ENCODE results near the gene CDC42EP4.
"Not testable (repeated sequence)": the region's sequence is repeated elsewhere in the genome, so short reads cannot be mapped to it uniquely, and the experiment has no call there.

The CDC42EP4 gene

GRCh38 chr17:73342541-73343167 is 30.9 kb upstream of the CDC42EP4 start:
- peak; percentile 27 for DNase-seq

- no peak for DNase-seq
Observed at GRCh38 chr17:73342050-73342522, 30.3 kb upstream of the CDC42EP4 start.

- DNase-seq: no peak
Observed at GRCh38 chr17:73341350-73342049, 29.7 kb upstream of the CDC42EP4 start.

DNA sequence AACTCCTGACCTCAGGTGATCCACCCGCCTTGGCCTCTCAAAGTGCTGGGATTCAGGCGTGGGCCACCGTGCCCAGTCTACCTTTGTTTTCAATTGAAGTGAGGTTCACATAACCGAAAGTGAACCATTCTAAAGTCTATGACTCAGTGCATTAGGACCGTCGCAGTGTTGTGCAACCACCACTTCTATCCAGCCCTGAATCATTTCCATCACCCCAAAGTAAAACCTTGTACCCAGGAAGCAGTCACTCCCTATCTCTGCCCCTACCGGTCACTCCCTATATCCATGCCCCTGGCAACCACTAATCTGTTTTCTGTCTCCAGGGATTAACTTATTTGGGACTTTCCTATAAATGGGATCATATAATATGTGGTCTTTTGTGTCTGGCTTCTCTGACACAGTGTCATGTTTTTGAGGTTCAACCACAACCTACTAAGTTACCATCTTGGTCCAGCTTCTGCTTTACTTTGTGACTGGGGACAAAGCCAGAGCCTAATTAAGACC is 28.3 kb upstream of the CDC42EP4 start:
- no peak for DNase-seq

- DNase-seq: no peak
Observed at GRCh38 chr17:73338566-73339197, 26.9 kb upstream of the CDC42EP4 start.

- no peak for DNase-seq
Observed at GRCh38 chr17:73338050-73338521, 26.3 kb upstream of the CDC42EP4 start.

GRCh38 chr17:73337330-73337710 is 25.5 kb upstream of the CDC42EP4 start:
- no peak for DNase-seq

DNA sequence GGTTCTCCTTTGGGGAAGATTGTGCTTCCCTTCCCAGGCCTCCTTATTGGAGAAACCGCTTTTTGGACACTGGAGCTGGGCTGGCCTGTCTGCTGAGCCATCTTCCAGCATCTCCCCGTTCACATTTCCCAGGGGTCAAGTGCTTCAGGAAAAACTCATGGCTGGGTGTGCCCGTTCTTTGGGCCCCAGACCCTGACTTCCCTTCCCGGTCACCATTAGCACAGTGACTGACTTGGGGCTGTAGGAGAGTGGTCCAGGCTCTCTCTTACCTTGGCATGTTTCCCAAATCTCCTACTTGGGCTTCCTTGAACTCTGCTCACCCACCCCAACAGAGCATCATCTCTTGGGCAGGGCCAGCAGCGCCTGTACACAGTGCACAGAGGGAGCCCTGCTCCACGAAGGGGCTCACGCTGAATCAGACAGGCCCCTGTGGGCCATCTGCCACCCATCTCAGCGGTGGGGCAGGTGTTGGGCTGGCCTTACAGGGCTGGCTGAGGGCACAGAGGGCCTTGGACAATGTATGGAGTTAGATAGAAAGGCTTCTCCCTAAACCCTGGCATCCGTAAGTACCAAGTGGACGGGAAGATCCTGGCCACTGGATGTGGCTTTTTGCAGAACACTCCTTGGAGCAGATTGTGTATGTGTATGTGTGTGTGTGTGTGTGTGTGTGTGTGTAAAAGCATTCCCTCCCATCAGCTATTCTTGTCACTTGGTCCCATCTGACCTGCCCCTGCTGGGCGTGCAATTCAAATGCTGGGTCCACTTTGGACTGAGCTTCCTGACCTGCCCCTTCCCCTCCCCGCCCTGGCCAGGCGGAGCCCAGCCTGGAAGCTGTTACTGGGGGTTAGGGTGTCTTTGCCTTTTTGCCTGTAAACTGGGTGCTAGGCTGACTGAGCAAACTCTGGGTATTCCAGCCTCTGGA is 24.9 kb upstream of the CDC42EP4 start:
- DNase-seq: peak; percentile 29

- no peak for DNase-seq
Observed at GRCh38 chr17:73335591-73336407, 24.0 kb upstream of the CDC42EP4 start.

DNA sequence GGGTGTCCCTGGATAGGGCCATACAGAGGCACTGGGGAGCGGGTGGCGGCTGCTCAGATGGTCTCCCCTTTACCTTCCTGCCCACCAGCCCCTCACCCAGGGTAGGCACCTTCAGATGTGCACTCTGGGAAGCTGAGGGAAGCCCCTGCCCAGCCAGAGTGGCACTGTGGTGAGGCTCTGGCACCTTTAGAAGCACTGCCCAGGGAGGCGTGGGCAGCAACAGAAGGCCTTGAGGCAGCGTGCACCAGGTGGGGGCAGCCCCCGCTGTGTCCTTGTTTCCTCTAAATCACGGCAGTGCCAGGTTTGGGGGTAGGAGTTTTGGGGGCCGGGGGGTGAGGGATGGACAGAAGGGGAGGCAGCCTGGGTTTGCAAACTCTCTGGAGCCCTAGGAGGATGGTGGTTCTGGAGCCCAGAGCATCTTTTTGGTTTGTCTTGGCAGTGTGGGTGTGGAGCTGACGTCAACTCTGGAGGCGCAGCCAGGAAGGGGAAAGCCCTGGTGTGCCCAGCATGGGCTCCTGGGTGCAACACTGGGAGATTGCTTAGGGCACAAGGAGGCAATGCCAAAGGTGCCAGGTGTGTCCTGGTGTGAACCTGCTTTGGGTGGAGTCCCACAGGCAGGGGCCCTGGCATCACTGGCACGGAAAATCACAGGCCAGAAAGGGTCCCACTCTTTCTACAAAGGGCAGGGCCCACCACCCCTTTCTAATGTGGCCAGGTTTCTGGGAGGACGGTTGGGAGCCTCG is 23.1 kb upstream of the CDC42EP4 start:
- no peak for DNase-seq

DNA sequence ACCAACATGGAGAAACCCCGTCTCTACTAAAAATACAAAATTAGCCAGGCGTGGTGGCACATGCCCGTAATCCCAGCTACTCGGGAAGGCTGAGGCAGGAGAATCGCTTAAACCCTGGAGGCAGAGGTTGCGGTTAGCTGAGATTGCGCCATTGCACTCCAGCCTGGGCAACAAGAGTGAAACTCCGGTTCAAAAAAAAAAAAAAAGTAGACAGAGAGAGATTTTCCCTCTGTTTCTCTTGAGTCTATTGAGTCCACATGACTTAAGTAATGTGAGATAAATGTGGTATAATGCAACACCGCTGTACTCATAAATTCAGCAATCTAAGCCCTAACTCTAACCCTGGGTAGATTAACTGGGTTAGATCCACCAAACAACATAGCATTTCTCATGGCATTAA is 21.6 kb upstream of the CDC42EP4 start:
- not testable (repeated sequence) for DNase-seq

DNA sequence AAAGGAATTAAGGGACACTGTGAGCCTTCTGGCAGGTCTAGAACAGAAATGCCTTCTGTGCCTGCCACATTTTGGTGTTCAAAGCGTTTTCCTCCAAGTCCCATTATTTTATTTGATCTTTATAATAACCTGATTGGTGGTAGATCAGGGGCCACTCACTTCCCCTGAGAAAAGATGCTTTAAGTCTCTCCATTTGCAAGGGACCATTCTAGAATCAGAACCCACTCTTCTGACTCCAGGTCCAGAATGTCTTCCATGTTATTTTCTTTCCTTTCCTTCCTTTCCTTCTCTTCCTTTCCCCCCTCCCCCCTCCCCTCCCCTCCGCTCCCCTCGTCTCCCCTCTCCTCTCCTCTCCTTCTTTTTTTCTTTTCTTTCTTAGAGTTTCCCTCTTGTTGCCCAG is 19.3 kb upstream of the CDC42EP4 start:
- DNase-seq: no peak

DNA sequence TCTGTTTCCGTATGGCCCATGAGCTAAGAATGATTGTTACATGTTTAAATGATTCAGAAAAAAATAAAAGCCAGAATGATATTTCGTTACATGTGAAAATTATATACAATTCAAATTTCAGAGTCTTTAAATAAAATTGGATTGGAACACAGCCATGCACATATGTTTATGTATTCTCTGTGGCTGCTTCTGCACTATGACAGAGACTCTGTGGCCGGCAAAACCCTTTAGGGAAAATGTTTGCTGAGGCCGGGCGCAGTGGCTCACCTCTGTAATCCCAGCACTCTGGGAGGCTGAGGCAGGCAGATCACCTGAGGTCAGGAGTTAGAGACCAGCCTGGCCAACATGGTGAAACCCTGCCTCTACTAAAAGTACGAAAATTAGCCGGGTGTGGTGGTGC is 15.9 kb upstream of the CDC42EP4 start:
- DNase-seq: no peak

DNA sequence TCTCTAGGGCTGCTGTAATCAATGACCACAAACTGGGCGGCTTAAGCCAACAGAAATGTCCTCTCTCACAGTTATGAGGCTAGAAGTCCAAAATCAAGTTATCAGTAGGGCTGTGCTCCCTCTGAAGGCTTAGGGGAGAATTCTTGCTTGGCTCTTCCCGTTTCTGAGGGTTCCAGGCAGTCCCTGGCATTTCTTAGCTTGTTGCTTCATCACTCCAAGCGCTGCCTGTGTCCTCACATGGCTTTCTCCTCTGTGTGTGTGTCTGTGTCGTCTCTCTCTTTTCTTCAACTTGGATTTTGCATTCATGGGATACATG is 13.7 kb upstream of the CDC42EP4 start:
- no peak for DNase-seq

- no peak for DNase-seq
Observed at GRCh38 chr17:73324711-73325526, 13.1 kb upstream of the CDC42EP4 start.

- DNase-seq: no peak
Observed at GRCh38 chr17:73324160-73324475, 12.3 kb upstream of the CDC42EP4 start.

DNA sequence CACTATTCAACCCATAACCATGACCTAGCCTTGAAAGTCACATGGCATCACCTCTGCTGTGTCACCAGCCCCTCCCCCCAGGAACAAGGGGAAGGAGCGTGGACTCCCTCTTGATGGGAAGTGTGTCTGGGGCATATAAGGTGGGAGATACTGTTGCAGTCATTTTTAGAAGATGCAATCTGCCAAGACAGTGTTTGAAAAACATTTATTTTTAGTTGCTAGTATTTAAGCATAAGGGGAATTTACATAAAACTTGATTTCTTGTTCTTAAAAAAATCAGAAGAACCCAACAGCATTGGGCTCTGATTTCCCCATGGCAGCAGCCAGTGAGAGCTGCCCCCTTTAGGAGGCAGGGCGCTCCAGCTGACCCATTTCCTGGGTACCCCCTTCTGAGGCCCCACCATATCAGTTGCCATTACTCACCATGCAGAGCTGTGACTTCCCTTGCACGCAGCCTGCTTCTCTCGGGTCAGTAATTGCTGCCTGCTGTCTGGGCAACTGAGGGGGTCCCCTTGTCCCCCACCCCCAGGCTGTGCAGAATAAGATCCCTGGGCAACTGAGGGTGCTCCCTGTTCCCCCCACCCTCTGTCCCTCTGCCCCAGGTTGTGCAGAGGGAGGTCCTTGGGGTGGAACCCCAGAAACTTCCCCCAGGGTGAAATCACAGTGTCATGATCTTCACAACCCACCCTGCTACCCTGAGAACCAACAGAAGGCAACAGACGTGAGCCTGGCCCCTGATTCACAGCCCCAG is 11.8 kb upstream of the CDC42EP4 start:
- no peak for DNase-seq

GRCh38 chr17:73320601-73321264 is 8.9 kb upstream of the CDC42EP4 start:
- DNase-seq: no peak

DNA sequence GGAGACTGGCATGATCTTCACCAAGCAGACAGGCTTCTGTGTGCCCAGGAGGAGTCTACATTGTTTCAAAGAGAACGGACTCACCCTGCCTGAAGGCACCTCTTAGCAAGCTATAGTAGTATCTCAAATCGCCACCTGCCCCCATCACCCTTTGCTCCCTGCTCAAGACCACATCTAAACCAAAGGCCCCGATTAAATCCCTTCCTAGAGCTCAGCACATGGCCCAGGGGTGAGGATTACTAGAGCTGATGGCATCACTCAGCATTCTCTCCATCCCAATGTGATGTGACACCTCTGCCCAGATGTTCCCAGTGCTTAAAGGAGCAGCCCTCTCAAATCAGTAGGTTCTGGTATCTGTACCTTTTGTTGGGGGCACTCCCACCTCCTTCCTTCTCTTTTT is 8.0 kb upstream of the CDC42EP4 start:
- DNase-seq: no peak

Measured in NCI-H1694 (cell line).